ENCODE results near the gene HABP2.

The HABP2 gene

DNA sequence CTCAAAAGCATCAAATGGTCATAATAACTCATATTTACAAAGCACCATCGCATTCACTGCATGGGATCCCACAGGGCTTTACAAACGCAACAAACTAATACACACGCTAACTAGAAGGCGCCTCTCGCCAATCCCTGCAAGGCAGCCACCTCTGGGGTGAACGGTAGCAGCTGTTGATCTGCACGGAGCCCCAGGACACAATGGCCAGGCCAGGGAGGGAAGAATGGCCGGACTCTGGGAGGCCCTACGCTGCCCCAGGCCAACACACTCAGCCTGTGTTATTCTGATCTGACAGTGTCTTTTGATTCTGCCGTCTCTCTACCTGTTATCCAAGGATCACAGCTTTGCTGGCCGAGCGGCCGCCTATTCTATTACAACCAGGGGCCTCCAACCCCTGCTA is 41.8 kb downstream of the HABP2 start:
- peaks cover 2% of the 10 kb centered on the region for H3K27me3 Mint-ChIP-seq
- no peak overlapping the region for H3K4me3 Mint-ChIP-seq
- H3K36me3 Mint-ChIP-seq, result peaks cover 1% of the 10 kb centered on the region
- H3K27ac Mint-ChIP-seq, result no peak overlapping the region
- H3K9me3 Mint-ChIP-seq, result no peaks in the 10 kb centered on the region
- H3K4me1 Mint-ChIP-seq, result peaks cover 6% of the 10 kb centered on the region

DNA sequence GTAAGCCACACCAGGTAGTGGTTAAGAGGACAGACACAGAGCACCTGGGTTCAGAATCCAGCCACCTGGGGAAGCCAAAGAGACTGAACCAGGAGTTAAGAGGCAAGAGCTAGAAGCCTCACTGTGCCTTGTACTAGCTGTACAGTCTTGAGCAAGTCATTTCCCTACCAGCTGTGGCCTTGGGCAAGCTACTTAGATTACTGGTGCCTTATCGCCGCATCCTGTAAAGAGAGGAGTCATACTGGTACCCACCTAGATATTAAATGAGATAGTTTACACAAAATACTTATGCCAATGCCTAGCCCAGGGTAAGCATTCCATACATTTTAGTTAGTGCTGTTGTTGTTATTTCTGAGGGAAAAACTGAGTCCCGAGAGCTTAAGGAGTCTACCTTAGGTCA is 47.7 kb downstream of the HABP2 start:
- no peaks in the 10 kb centered on the region for H3K36me3 Mint-ChIP-seq
- H3K9me3 Mint-ChIP-seq, result no peaks in the 10 kb centered on the region
- no peak overlapping the region for H3K4me3 Mint-ChIP-seq

DNA sequence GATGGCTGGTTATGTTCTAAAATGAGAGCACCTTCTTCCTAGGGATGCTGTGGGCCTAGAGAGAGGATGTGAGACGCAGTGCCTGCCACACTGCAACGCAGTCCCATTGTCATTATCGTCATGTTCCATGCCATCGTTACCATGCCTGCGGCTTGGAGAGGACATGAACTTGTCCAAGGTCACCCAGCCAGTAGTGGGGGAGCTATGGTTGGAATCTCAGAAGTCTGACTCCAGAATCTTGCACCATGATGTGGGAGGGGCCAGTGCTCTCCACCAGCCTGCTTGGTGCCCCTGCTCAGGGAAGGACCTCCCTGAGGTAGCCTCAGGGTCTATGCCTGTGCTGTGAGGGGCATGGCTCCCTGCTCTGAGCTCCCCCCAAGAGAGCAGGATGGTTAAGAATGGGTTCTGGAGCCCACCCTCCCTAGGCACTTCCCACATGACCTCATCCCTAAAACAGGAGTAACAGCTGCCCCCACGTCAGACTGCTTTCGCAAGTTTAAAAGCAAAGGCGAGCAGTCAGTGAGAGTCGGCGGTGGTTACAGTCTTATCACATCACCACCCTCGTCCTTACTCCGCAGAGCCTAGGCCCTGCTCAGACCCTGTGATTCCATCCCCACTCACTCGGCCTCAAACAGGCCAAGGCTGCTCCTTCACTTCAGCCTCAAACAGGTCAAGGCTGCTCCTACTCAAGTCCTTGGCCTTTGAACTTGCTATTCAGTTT is 50.4 kb downstream of the HABP2 start:
- H3K36me3 Mint-ChIP-seq, result no peaks in the 10 kb centered on the region
- no peak overlapping the region for H3K4me3 Mint-ChIP-seq
- no peaks in the 10 kb centered on the region for H3K9me3 Mint-ChIP-seq
- H3K4me1 Mint-ChIP-seq, result no peaks in the 10 kb centered on the region
- H3K27ac Mint-ChIP-seq, result no peak overlapping the region
- peaks cover 2% of the 10 kb centered on the region for H3K27me3 Mint-ChIP-seq

More for the DNA sequence above, 47.7 kb downstream of the HABP2 start:
- Mint-ChIP-seq H3K27me3 (peaks cover 2% of the 10 kb centered on the region), H3K27ac (no peak overlapping the region), H3K4me1 (no peaks in the 10 kb centered on the region)

DNA sequence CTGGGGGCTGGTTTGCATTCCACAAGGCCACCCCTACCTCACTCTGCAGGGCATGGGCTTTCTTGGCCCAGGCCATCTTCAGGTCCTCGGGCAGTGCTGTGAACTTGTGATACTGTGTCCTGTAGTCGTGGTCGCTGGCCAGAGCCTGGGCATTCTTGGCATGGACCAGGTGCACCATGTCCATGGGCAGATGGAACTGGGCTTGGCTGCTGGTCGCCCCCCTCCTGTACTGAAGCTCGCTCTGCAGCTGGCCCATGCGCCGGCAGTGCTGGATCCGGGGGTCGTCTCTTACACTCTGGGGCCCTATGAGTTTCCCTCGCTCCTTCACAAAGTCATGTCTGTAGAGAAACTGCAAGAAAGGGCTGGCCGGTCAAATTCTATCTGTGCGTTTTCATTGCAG is 51.7 kb downstream of the HABP2 start:
- Mint-ChIP-seq H3K4me3 (no peak overlapping the region), H3K27me3 (peaks cover 2% of the 10 kb centered on the region), H3K4me1 (no peaks in the 10 kb centered on the region), H3K36me3 (no peaks in the 10 kb centered on the region), H3K9me3 (no peaks in the 10 kb centered on the region), H3K27ac (no peak overlapping the region)

DNA sequence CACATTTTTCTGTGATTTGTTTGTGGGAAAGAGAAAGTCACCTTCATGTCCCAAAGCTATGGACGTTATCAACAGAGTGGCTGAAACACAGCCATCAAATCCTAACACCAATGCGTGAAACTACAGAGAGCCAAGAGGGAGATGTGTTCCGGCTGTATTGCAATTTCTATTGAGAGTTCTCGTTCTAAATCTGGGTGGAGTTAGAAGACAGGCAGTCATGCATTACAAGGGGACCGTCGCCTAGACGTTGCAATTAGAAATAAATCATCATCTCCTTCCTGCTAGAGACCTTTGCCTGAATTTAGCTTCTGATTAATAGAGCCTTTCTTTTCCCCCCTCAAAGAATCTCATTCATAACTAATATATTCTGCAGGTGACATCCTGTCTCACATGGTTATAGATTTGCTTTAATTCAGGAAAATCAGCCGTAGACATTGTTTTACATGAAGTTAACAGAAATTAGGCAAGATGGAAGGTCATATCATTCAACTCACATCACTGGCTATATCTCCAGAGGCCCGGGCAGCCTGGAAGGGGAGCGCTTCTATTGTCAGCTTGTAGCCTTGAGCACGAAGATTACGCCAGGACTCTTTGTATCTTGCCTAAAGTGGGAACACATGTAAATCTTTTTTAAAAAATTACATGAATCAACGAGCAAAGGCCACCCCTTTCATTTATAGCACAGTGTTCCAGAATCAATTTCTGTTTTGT is 52.6 kb downstream of the HABP2 start:
- Mint-ChIP-seq H3K36me3 (no peaks in the 10 kb centered on the region), H3K27ac (no peak overlapping the region), H3K4me3 (no peak overlapping the region), H3K9me3 (no peaks in the 10 kb centered on the region), H3K27me3 (peaks cover 3% of the 10 kb centered on the region), H3K4me1 (no peaks in the 10 kb centered on the region)

DNA sequence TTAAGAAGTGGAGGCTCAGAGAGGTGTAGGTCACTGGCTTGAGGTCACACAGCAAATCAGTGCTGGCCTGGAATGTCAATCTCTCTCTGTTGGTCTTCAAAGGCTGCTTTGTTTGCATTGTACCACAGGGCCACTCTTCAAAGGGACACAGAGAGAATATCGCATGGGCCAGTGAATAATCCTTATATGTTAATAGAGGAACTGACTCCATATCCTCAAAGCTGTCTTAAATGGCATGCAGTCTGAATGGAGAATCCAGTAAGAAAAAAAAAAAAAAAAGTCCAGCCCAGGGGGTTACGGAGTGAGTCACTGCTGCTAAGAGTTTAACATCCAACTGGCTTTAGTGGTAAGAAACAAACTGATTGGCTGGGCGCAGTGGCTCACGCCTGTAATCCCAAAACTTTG is 56.9 kb downstream of the HABP2 start:
- Mint-ChIP-seq H3K4me1 (no peaks in the 10 kb centered on the region), H3K9me3 (no peaks in the 10 kb centered on the region), H3K27me3 (peaks cover 11% of the 10 kb centered on the region), H3K36me3 (no peaks in the 10 kb centered on the region), H3K4me3 (no peak overlapping the region), H3K27ac (no peak overlapping the region)

DNA sequence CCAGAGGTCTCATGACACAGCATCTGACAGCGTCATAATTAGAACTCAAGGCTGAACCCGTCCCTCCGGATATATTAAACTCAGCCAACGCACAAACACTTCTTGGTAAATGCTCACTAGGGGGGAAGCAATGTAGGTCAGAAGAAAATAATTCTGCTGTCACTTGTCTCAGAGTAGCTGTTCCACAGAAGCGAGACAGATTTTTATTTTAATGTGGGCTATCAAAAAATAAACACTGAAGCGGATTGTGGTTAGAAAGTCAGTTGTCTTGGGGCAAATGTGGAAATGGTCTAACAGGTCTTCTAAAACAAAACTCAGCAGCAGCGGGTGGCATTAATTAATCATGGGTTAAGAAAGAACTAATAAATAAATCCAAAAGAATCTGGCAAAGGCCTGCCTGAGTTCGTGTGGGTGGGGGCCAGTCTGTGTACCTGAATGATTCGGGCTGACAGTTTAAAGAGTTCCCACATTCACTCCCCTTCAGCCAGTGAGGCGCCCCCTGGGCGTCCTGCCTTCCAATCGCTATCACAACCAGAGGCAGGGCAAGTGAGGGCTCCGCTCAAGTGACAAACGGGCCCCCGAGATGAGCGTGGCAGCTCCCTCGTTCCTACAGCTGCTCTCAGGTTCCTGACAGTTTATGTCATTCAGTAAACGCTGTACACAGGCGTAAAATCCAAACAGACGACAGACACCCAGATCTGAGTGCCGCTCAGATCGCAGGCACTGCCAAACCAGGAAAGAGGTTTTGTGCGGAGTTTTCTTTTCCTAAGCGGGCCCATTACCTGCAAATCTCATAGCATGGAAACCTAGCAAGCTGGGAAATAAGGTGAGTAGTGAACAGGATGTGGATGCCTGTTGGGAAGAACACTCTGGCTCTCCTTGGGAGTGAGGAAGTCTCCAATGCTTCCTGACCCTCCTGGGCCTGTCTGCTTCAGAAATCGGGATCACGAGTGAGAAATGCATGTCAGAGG is 58.1 kb downstream of the HABP2 start:
- Mint-ChIP-seq H3K27me3 (peaks cover 13% of the 10 kb centered on the region), H3K4me1 (no peaks in the 10 kb centered on the region), H3K9me3 (no peaks in the 10 kb centered on the region), H3K36me3 (no peaks in the 10 kb centered on the region), H3K27ac (no peak overlapping the region), H3K4me3 (no peak overlapping the region)

DNA sequence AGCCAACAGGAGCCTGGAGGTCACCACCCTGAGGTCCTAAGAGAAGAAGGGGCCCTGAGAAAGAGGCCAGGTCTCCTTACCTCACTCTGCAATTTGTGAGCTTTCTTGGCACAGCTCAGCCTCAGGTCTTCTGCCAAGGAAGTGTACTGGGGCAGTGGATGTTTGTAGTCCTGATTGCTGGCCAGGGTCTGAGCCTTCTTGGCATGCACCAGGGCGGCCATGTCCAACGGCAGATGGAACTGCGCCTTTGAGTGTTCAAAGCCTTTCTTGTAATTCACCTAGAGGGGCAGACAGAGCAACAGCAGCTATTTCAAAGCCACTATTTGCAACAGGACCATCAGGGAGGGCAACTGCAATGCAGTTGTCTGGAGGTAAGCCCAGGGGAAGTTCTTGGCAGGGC is 59.3 kb downstream of the HABP2 start:
- no peaks in the 10 kb centered on the region for H3K36me3 Mint-ChIP-seq
- no peak overlapping the region for H3K4me3 Mint-ChIP-seq
- no peak overlapping the region for H3K27ac Mint-ChIP-seq
- peaks cover 20% of the 10 kb centered on the region for H3K27me3 Mint-ChIP-seq
- H3K9me3 Mint-ChIP-seq, result no peaks in the 10 kb centered on the region
- no peaks in the 10 kb centered on the region for H3K4me1 Mint-ChIP-seq

DNA sequence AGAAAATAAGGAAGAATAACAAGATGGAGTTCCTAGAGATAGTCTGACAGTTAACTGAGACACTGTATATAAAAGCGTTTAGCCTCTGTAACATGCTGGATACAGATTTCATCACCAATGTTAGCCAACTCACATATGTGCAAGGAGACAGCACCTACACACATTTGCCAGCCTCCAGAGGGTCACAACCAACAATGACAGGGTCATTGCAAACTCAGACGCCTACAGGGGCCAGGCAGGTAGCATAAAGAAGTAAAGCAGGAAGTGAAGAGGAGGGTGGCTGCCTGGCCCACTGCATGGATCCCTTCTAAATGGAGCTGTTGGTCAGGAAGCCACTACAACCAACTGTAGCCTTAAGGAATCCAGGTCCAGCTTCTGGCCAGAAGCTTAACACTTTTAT is 60.6 kb downstream of the HABP2 start:
- Mint-ChIP-seq H3K4me3 (no peak overlapping the region), H3K4me1 (no peaks in the 10 kb centered on the region), H3K9me3 (no peaks in the 10 kb centered on the region), H3K36me3 (no peaks in the 10 kb centered on the region), H3K27ac (no peak overlapping the region), H3K27me3 (peaks cover 25% of the 10 kb centered on the region)

DNA sequence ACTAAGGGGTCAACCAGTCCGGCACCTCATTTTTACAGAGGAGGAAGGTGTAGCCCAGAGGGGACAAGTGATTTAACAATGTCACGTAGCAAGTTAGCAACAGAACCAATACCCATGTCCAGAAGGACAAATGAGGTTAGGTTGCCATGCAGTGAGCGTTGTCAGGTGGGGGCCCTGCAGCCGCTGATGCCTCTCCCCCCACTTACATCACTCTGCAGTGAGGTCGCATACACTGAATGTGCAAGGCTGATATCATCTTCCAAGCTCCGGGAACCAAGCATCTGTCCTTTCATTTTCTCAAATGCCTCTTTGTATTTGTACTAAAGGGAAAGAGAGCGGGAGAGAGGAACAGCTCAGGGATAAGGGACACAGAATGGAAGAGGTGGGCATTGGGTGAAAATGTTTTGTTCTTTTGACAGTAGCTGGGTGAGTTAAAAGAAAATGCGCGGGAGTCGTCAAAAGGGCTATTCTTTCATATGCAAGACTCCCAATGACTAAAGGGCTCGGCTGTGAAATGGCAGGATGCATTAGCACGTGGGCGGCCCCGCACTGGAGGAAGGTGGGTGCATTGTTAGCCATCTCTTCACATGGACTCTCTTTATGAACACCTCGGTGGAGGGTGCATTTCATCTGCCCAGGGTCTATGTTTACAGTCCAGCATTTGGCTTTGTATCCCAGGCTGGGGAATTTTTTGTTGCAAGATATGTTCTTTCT is 61.3 kb downstream of the HABP2 start:
- Mint-ChIP-seq H3K27ac (no peak overlapping the region), H3K27me3 (peaks cover 25% of the 10 kb centered on the region), H3K4me3 (no peak overlapping the region), H3K4me1 (no peaks in the 10 kb centered on the region), H3K9me3 (no peaks in the 10 kb centered on the region), H3K36me3 (no peaks in the 10 kb centered on the region)

DNA sequence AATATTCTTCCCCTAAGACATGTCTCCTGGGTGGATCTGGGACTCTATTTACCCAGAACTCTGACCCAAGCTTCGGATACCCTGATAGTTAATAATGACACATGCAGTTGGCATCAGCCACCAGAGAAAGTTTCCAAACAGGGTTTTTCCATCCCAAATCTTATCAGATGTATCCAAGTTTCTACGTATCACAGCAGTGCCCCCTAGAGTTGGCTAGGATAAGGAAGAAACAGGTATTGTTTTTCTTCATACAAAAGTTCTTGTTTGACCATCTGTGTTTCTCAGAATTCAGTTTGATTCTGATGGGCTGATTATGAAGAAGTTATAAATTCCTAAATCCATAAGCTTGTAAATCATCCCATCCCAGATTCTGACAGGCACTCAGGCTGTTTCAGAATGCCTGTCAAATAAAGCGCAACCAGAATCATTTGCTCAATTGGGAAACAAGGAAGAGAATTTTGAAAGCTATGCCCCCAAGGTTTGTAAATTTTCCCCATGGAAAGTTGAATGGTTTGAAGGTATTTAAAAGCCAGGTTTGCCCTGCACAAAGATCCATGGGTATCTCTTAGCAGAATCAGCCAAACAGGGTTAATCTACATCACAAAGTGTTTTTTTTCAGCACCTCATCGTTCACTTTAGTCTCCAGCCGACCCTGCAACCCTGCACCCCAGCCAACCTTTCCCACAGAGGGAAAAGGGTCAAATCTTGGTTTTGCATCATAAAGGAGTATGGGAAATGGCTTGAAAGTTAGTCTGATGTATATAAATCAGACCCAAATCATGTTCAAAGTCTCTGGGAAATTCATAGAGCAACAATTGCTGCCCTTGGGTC is 63.6 kb downstream of the HABP2 start:
- peaks cover 25% of the 10 kb centered on the region for H3K27me3 Mint-ChIP-seq
- H3K27ac Mint-ChIP-seq, result no peak overlapping the region
- H3K4me3 Mint-ChIP-seq, result no peak overlapping the region
- no peaks in the 10 kb centered on the region for H3K4me1 Mint-ChIP-seq
- no peaks in the 10 kb centered on the region for H3K36me3 Mint-ChIP-seq
- H3K9me3 Mint-ChIP-seq, result no peaks in the 10 kb centered on the region

DNA sequence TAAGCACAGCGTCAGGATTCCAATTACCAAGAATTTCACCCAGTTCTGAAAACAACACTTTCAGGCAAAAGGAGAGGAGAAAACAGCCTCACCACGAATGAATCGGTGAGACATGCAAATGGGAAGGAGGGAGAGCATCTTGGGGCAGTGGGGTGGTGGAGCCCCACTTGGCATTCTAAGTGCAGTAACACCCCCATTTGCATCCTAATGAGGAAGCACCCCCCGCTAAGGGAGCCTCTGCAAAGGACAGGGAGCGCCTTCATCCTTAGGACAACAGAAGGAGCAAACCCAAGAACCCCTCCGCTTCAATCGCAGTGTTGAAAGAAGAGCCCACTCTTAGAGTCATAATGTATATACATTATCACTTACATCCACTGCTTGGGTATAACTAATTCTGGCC is 64.2 kb downstream of the HABP2 start:
- no peaks in the 10 kb centered on the region for H3K4me1 Mint-ChIP-seq
- peaks cover 25% of the 10 kb centered on the region for H3K27me3 Mint-ChIP-seq

DNA sequence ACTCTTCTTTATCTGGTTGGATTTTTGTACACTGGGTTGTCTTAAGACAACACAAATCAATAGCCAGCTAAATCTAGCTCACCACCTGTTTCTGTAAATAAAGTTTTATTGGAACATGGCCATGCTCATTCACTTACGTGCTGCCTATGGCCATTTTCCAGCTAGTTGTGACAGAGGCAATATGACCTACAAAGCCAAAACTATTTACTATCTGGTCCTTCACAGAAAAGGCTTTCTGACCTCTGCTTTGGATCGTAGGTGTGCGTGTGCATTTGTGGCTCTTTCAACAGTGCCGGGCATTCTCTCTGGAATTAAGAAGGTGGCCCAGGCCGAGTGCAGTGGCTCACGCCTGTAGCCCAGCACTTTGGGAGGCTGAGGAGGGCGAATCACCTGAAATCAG is 65.5 kb downstream of the HABP2 start:
- H3K27me3 Mint-ChIP-seq, result peaks cover 24% of the 10 kb centered on the region
- H3K36me3 Mint-ChIP-seq, result no peaks in the 10 kb centered on the region
- no peaks in the 10 kb centered on the region for H3K9me3 Mint-ChIP-seq

More for the DNA sequence above, 64.2 kb downstream of the HABP2 start:
- Mint-ChIP-seq H3K4me3 (no peak overlapping the region), H3K36me3 (no peaks in the 10 kb centered on the region), H3K27ac (no peak overlapping the region), H3K9me3 (no peaks in the 10 kb centered on the region)

DNA sequence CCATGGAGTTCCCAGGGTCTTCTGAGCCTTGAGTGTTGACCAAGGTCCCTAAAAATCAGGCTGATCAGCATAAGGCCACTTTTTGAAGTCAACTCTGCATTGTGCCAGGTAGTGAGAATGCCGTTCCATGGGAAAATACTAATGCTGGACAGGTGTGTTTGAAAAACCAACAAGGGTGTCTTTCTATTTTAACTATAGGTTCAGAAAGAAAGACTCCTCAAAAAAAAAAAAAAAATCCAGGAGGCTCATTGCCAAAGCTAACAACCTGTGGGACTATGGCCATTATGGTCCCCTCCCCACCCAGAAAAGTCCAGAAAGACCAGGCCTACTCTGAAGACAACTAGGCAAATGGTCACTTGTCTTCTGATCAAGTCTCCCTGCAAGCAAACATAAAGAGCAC is 66.5 kb downstream of the HABP2 start:
- Mint-ChIP-seq H3K27me3 (peaks cover 23% of the 10 kb centered on the region), H3K9me3 (no peaks in the 10 kb centered on the region), H3K4me3 (no peak overlapping the region), H3K27ac (no peak overlapping the region), H3K36me3 (no peaks in the 10 kb centered on the region), H3K4me1 (no peaks in the 10 kb centered on the region)

More for the DNA sequence above, 65.5 kb downstream of the HABP2 start:
- Mint-ChIP-seq H3K4me1 (no peaks in the 10 kb centered on the region), H3K4me3 (no peak overlapping the region), H3K27ac (no peak overlapping the region)
